ENCODE measurements around the gene TMEM63A.
"Not testable (repeated sequence)": the region's sequence is repeated elsewhere in the genome, so short reads cannot be mapped to it uniquely, and the experiment has no call there.

DNA sequence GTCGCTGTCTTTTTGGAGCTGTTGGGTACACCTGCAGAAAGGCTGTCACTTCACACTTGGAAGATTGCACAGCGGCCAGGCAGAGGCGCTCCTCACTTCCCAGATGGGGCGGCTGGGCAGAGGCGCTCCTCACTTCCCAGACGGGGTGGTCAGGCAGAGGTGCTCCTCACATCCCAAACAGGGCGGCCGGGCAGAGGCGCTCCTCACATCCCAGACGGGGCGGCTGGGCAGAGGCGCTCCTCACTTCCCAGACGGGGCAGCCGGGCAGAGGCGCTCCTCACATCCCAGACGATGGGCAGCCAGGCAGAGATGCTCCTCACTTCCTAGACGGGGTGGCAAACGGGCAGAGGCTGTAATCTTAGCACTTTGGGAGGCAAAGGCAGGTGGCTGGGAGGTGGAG is 86.1 kb downstream of the TMEM63A start:
- TF ChIP-seq, protein P1, sequence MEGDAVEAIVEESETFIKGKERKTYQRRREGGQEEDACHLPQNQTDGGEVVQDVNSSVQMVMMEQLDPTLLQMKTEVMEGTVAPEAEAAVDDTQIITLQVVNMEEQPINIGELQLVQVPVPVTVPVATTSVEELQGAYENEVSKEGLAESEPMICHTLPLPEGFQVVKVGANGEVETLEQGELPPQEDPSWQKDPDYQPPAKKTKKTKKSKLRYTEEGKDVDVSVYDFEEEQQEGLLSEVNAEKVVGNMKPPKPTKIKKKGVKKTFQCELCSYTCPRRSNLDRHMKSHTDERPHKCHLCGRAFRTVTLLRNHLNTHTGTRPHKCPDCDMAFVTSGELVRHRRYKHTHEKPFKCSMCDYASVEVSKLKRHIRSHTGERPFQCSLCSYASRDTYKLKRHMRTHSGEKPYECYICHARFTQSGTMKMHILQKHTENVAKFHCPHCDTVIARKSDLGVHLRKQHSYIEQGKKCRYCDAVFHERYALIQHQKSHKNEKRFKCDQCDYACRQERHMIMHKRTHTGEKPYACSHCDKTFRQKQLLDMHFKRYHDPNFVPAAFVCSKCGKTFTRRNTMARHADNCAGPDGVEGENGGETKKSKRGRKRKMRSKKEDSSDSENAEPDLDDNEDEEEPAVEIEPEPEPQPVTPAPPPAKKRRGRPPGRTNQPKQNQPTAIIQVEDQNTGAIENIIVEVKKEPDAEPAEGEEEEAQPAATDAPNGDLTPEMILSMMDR (IDR thresholded peaks at IDR 0.05) = not testable (repeated sequence)
- not testable (repeated sequence) for TF ChIP-seq ZFX (IDR thresholded peaks at IDR 0.05; ENCODE audit: borderline replicate concordance)
